Activated CD8-positive, alpha-beta T cell treated with anti-CD3 and anti-CD28 coated beads for 36 hours (primary cell): ENCODE results near the gene ABCA13. TPM values are rescaled to one million over a fixed set of nuclear protein-coding genes. Genes with fewer than 3 reads are reported as not detected.

ENCODE experiments used
- ATAC-seq: fragments of 200-7000 bp; cut with Tn5 transposase; one replicate; pipeline ENCODE4 v1.10.0; 2021; ENCODE audit warnings: mild to moderate bottlenecking, moderate library complexity
- CTCF ChIA-PET: fragments of 350-600 bp; sonication (Branson Sonifier 250); formaldehyde crosslinking; loops from one replicate; lab custom pipeline; 2021; ENCODE audit warnings: antibody characterized with exemption; lab: Charles Lee
- POLR2A ChIA-PET: fragments of 350-600 bp; sonication (Branson Sonifier 250); formaldehyde crosslinking; loops from one replicate; lab custom pipeline; 2021; ENCODE audit warnings: antibody characterized with exemption; lab: Charles Lee
- DNase-seq: peaks from one replicate; pipeline ENCODE4 v3.0.0-alpha.2; 2020
- H3K27ac Mint-ChIP-seq: one replicate; pipeline ENCODE4 v1.8.0; 2021; ENCODE audit warnings: mild to moderate bottlenecking, mixed read lengths
- H3K27me3 Mint-ChIP-seq: one replicate; pipeline ENCODE4 v1.8.0; 2021; ENCODE audit warnings: mixed read lengths
- H3K36me3 Mint-ChIP-seq: one replicate; pipeline ENCODE4 v1.8.0; 2021; ENCODE audit warnings: low read depth, mixed read lengths
- H3K4me1 Mint-ChIP-seq: one replicate; pipeline ENCODE4 v1.8.0; 2021; ENCODE audit warnings: low read depth, mixed read lengths
- H3K4me3 Mint-ChIP-seq: one replicate; pipeline ENCODE4 v1.8.0; 2021; ENCODE audit warnings: mild to moderate bottlenecking, moderate library complexity, mixed read lengths
- H3K9me3 Mint-ChIP-seq: one replicate; pipeline ENCODE4 v1.8.0; 2021; ENCODE audit warnings: mixed read lengths
- CTCF ChIP-seq: fragments of 200-600 bp; IDR thresholded peaks from one replicate; pipeline ENCODE4 v1.8.0; 2022; ENCODE audit warnings: antibody characterized with exemption, mild to moderate bottlenecking
- intact Hi-C: fragments of 100-400 bp; cut with micrococcal nuclease; formaldehyde crosslinking; loops from one replicate; pipeline ENCODE4 v1.10.0; 2022
- total RNA-seq, 2 experiments: library from RNA; stranded (reverse); gene quantifications; one replicate each; pipeline ENCODE4 v1.2.3, GENCODE V29; 2021

Gene ABCA13
- total RNA-seq, 2 experiments from 2014 or later: not detected

DNA sequence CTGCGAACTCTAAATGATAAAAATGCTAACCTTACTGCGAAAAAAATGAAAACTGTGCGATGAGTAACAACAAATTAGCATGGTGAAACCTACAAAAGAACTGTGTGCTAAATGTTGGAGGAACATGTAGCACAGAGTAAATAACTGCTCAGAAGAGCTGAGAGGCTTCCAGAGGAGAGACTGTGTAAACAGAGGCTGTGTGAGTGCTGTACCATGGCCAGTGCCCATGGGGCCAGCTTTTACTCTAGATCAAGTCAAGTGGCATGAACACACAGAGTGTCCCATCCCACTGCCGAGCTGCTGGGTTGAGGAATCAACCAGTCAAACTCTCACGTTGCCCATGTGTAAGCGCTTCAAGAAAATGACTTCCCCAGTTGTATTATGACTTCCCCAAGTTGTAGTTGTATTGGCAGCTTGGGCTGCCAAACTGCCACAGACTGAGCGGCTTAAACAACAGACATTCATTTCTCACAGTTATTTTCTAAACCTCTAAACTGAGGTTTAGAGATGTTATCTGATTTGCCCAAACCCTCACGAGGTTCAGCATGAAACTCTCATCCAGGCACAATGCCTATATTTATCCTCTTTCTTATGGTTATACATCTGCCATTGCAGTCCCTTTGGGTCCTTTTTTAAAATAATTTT, 270.7 kb downstream of the ABCA13 start:
- CTCF ChIA-PET: no interaction called here
- TF ChIP-seq CTCF: no peak

DNA sequence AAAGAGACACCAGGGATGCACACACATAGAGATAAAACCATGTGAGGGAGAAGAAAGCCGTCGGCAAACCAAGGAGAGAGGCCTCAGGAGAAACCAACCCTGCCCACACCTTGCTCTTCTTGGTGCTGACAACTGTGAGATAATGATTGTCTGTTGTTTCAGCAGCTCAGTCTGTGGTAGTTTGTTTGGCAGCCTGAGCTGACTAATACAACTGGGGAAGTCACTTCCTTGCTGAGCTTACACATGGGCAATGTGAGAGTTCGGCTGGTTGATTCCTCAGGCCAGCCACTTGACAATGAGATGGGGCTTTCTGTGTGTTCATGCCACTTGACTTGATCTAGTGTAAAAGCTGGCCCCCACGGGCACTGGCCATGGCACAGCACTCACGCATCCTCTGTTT, 271.8 kb downstream of the ABCA13 start:
- H3K27ac Mint-ChIP-seq: no peak overlapping the region
- no peak overlapping the region for H3K4me3 Mint-ChIP-seq
- H3K27me3 Mint-ChIP-seq: no peaks in the 10 kb centered on the region
- H3K36me3 Mint-ChIP-seq: no peaks in the 10 kb centered on the region
- peaks cover 17% of the 10 kb centered on the region for H3K9me3 Mint-ChIP-seq
- ChIA-PET POLR2A (no interaction called here), CTCF (no interaction called here)
- H3K4me1 Mint-ChIP-seq: peaks cover 4% of the 10 kb centered on the region
- intact Hi-C loops: no loop called here
- no peak for DNase-seq
- TF ChIP-seq CTCF: no peak
- ATAC-seq: no peak

More for the DNA sequence above, 270.7 kb downstream of the ABCA13 start:
- intact Hi-C loops: no loop called here
- Mint-ChIP-seq H3K9me3 (peaks cover 17% of the 10 kb centered on the region), H3K36me3 (no peaks in the 10 kb centered on the region), H3K4me1 (peaks cover 4% of the 10 kb centered on the region), H3K27me3 (no peaks in the 10 kb centered on the region), H3K27ac (no peak overlapping the region), H3K4me3 (no peak overlapping the region)
- POLR2A ChIA-PET: no interaction called here
- no peak for DNase-seq
- no peak for ATAC-seq

GRCh38 chr7:48446721-48447120, 275.5 kb downstream of the ABCA13 start:
- H3K27ac Mint-ChIP-seq: no peak overlapping the region
- ATAC-seq: no peak
- ChIA-PET POLR2A (no interaction called here), CTCF (interaction anchor here (0.7 kb wide), 1 partner anchor 31 kb away, joined by 4 read pairs; no protein-coding TSS in a partner anchor)
- no peaks in the 10 kb centered on the region for H3K36me3 Mint-ChIP-seq
- intact Hi-C loops: no loop called here
- no peak for TF ChIP-seq CTCF
- no peak overlapping the region for H3K4me3 Mint-ChIP-seq
- no peak for DNase-seq
- H3K4me1 Mint-ChIP-seq: peaks cover 4% of the 10 kb centered on the region
- H3K27me3 Mint-ChIP-seq: no peaks in the 10 kb centered on the region
- H3K9me3 Mint-ChIP-seq: peaks cover 17% of the 10 kb centered on the region

DNA sequence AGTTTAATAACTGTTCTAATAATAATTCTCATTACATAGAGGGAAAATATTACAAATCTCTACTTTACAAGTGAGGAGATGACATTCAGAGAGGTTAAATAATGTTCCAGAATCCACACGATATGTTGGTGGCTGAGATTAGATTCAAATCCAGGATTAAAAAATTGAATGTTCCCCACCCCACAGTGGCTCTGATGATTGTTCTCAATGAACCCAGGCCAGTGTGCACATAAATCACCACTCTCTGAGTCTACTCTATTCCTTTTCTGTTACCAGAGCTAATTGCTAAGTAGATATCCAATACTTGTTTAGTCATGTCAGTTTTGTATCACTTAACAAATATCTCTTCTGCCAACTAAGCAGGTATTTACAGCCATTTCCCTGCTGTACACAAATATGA, 281.0 kb downstream of the ABCA13 start:
- no peak overlapping the region for H3K4me3 Mint-ChIP-seq
- ChIA-PET POLR2A (no interaction called here), CTCF (no interaction called here)
- no peak for DNase-seq
- intact Hi-C loops: no loop called here
- H3K4me1 Mint-ChIP-seq: no peaks in the 10 kb centered on the region
- TF ChIP-seq CTCF: no peak
- H3K9me3 Mint-ChIP-seq: no peaks in the 10 kb centered on the region
- H3K27ac Mint-ChIP-seq: no peak overlapping the region
- H3K36me3 Mint-ChIP-seq: no peaks in the 10 kb centered on the region
- no peak for ATAC-seq
- no peaks in the 10 kb centered on the region for H3K27me3 Mint-ChIP-seq

DNA sequence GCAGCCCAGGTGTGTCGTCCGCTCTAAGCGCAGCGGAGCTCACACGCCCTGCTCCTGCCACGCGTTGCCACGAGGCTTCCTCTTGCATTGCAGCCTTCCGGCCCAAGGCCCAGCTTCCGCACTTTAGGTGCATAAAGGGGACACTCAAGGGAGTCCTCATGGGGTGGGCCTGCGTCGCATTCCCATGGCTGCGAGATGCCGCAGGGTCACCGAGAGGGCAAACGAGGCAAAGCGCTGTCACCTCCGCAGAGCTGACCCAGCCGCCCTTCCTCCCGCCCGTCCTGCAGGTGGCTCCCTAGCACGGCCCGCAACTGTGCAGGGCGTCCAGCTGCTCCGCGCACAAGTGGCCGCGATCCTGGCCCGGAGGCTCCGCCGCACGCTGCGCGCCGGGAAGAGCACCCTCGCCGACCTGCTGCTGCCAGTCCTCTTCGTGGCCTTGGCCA, 283.5 kb downstream of the ABCA13 start:
- no peaks in the 10 kb centered on the region for H3K9me3 Mint-ChIP-seq
- ChIA-PET POLR2A (no interaction called here), CTCF (no interaction called here)
- no peak for ATAC-seq
- H3K4me1 Mint-ChIP-seq: no peaks in the 10 kb centered on the region
- intact Hi-C loops: no loop called here
- H3K4me3 Mint-ChIP-seq: no peak overlapping the region
- no peak for DNase-seq
- H3K36me3 Mint-ChIP-seq: no peaks in the 10 kb centered on the region
- no peaks in the 10 kb centered on the region for H3K27me3 Mint-ChIP-seq
- no peak for TF ChIP-seq CTCF
- no peak overlapping the region for H3K27ac Mint-ChIP-seq
